Measurements from ENCODE around the gene IFI6. TPM values are rescaled to one million over a fixed set of nuclear protein-coding genes. Genes with fewer than 3 reads are reported as not detected.

IFI6 gene
- total RNA-seq, 4 donors from 2014 or later: 1.2 to 28.1 (median 14.2) TPM

DNA sequence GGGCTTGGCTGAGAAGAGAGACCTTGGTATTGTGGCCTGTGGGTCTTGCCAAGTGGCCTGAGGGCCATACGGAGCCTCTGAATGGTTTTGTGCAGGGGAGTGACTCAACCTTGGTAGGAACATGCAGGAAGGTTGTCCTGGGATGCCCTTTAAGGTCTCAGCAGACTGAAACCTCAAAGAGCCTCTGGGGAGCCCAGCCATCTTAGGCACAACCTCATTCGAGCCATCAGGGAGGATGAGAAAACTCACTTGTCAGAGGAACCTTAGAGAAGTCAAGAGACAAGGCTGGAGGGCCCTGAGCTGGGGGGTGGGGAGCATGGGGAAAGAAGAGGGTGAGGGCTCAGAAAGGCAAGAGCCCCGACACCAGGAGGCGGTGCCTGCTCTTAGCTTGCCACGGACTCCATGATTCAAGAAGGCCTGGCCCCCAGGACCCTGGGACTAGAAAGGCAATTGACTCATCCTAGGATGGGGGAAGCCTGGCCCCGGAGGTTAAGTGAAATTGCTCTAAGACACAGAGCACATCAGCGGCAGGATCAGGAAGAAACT lies 13.0 kb downstream of the IFI6 start:
- no peaks in the 10 kb centered on the region for H3K27me3 ChIP-seq
- H3K36me3 ChIP-seq: no peaks in the 10 kb centered on the region
- intact Hi-C loops (cut with DNase I; ENCODE audit: low total_unique reads): no loop called here
- TF ChIP-seq CTCF (IDR thresholded peaks at IDR 0.05): no peak
- no peak for TF ChIP-seq POLR2A (IDR thresholded peaks at IDR 0.05)
- TF ChIP-seq EP300 (IDR thresholded peaks at IDR 0.05; ENCODE audit: low read depth): no peak
- TF ChIP-seq POLR2AphosphoS5 (IDR thresholded peaks at IDR 0.05): no peak
- 59% methylated on average over 7 of the region's 7 CpGs; no CpG with 5 or more reads in 1 of the 2 donors for WGBS, 2 donors (ENCODE audit: low coverage in 1 of 2)
- H3K9me3 ChIP-seq: no peaks in the 10 kb centered on the region
- peak overlapping the region; percentile 90 to 92 (median 91) for H3K27ac ChIP-seq
- peaks cover 2 to 27% (median 14%) of the 10 kb centered on the region in 4 donors for H3K4me1 ChIP-seq
- in situ Hi-C loops (cut with MboI; ENCODE audit: low pct_ligation_motif_present in 1 of 4, low pct_unique_long_range_greater_than_20kb in 1 of 4, low sequenced_read_pairs in 3 of 4): no loop called here
- peak overlapping the region in 1 of 4 donors; percentile 74 for H3K4me3 ChIP-seq
- DNase-seq: peak; percentile 22

- no peaks in the 10 kb centered on the region for H3K27me3 ChIP-seq
- peak overlapping the region in 2 of 4 donors; percentile 8 to 49 for H3K27ac ChIP-seq
- peaks cover 2 to 22% (median 9%) of the 10 kb centered on the region in 4 donors for H3K4me1 ChIP-seq
- no peak for TF ChIP-seq POLR2A (IDR thresholded peaks at IDR 0.05)
- intact Hi-C loops (cut with DNase I; ENCODE audit: low total_unique reads) (no loop called here), in situ Hi-C loops (cut with MboI; ENCODE audit: low pct_ligation_motif_present in 1 of 4, low pct_unique_long_range_greater_than_20kb in 1 of 4, low sequenced_read_pairs in 3 of 4) (no loop called here)
- 85% methylated on average over 7 of the region's 7 CpGs; no CpG with 5 or more reads in 1 of the 2 donors for WGBS, 2 donors (ENCODE audit: low coverage in 1 of 2)
- H3K4me3 ChIP-seq: no peak overlapping the region
- no peaks in the 10 kb centered on the region for H3K36me3 ChIP-seq
- DNase-seq: peak; percentile 49
- H3K9me3 ChIP-seq: no peaks in the 10 kb centered on the region
These were observed 15.7 kb downstream of the IFI6 start for GRCh38 chr1:27656157-27656893.

DNA sequence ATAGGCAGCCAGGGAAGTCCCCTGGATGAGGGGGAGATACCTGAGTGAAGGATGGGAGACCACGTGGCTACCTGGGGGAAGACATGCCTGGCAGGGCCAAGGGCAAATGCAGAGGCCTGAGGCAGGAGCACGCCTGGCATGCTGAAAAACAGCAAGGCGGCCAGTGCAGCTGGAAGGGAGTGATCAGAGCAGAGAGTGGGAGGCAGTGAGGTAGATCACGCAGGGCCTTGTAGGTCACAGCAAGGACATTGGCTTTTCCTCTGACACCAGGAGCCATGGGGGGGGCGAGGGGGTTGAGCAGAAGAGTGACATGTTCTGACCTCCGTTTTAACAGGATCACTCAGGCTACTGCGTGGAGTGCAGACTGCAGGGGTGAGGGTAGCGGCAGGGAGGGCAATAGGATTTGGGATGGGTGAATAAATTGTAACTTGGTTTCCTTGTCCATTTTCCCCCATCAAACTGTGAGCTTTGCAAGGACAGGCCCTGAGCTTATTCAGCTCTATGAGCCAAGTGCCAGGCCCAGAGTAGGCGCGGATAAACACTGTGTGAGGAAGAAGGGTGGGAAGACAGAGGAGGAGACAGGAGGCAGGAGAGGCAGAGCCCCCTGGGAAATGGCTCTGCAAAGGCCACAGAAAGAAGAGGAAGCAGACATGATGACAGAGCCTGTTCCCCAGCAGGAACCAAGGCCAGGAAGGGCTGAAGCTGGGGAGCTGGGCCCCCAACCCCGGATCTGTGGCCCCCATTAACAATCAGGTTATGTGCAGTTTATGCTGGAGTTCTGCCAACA lies 16.6 kb downstream of the IFI6 start:
- no peaks in the 10 kb centered on the region for H3K36me3 ChIP-seq
- intact Hi-C loops (cut with DNase I; ENCODE audit: low total_unique reads) (no loop called here), in situ Hi-C loops (cut with MboI; ENCODE audit: low pct_ligation_motif_present in 1 of 4, low pct_unique_long_range_greater_than_20kb in 1 of 4, low sequenced_read_pairs in 3 of 4) (no loop called here)
- H3K4me3 ChIP-seq: no peak overlapping the region
- no peaks in the 10 kb centered on the region for H3K27me3 ChIP-seq
- DNase-seq: no peak
- TF ChIP-seq EP300 (IDR thresholded peaks at IDR 0.05; ENCODE audit: low read depth) (no peak), CTCF (IDR thresholded peaks at IDR 0.05) (no peak), POLR2A (IDR thresholded peaks at IDR 0.05) (no peak), POLR2AphosphoS5 (IDR thresholded peaks at IDR 0.05) (no peak)
- H3K27ac ChIP-seq: peak overlapping the region in 3 of 4 donors; percentile 3 to 49 (median 8)
- peaks cover under 1 to 19% (median 12%) of the 10 kb centered on the region in 4 donors for H3K4me1 ChIP-seq
- 75 to 91% methylated on average over 6 to 11 of the region's 11 CpGs for WGBS, 2 donors (ENCODE audit: low coverage in 1 of 2)
- H3K9me3 ChIP-seq: no peaks in the 10 kb centered on the region

- no peak overlapping the region for H3K27ac ChIP-seq
- WGBS, 2 donors (ENCODE audit: low coverage in 1 of 2): 89 to 92% methylated on average over 5 of the region's 5 CpGs
- no peaks in the 10 kb centered on the region for H3K27me3 ChIP-seq
- no peak for DNase-seq
- no peak for TF ChIP-seq POLR2A (IDR thresholded peaks at IDR 0.05)
- no peak for TF ChIP-seq EP300 (IDR thresholded peaks at IDR 0.05; ENCODE audit: low read depth)
- intact Hi-C loops (cut with DNase I; ENCODE audit: low total_unique reads): no loop called here
- in situ Hi-C loops (cut with MboI; ENCODE audit: low pct_ligation_motif_present in 1 of 4, low pct_unique_long_range_greater_than_20kb in 1 of 4, low sequenced_read_pairs in 3 of 4): no loop called here
- H3K4me3 ChIP-seq: no peak overlapping the region
- H3K36me3 ChIP-seq: no peaks in the 10 kb centered on the region
- H3K9me3 ChIP-seq: no peaks in the 10 kb centered on the region
- peaks cover 0 to 15% (median 7%) of the 10 kb centered on the region in 4 donors for H3K4me1 ChIP-seq
These were observed 19.7 kb downstream of the IFI6 start for GRCh38 chr1:27652111-27652864.
